ENCODE results near the gene PRKAG3. TPM values are rescaled to one million over a fixed set of nuclear protein-coding genes. Genes with fewer than 3 reads are reported as not detected.
A peak's percentile ranks its signal among the peaks of the same experiment; 100 is the strongest.

PRKAG3 gene
- total and polyA plus RNA-seq, 4 donors, result 0.01 TPM; not detected in 3

DNA sequence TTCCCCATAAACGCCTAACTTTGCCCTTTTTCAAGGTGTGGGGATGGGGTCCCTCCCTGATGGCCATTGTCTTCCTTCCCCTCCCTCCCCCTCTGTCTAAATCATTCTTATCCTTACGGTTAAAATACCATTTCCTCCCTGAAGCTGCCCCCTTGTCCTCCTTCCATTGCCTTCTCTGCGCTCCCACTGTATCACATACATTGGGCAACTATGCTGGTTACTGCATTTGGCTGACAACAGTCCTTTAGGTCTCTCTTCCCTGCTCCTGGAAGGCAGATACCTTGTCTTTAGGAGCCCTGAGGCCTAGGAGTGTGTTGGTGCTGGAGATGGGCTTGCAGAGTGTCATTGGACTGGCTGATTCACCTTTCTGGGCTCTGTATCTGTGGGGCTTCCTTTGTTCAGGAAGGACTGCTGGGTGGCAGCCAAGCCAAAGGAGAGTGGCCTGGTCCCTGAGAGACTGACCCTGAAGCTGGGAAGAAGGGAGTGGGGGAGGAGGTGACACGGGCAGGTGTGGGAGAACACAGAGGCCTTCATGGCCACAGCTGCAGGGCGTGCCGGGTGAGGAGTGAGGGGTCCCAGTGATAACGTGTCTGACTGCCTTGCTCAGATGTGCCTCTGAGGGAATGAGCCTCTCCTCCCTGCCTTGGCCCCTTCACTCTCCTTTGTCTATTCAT lies 30.2 kb upstream of the PRKAG3 start:
- WGBS, 2 donors, result 46 to 68% methylated on average over 7 of the region's 7 CpGs
- no peak for ATAC-seq (ENCODE audit: insufficient read depth, low FRiP score)

DNA sequence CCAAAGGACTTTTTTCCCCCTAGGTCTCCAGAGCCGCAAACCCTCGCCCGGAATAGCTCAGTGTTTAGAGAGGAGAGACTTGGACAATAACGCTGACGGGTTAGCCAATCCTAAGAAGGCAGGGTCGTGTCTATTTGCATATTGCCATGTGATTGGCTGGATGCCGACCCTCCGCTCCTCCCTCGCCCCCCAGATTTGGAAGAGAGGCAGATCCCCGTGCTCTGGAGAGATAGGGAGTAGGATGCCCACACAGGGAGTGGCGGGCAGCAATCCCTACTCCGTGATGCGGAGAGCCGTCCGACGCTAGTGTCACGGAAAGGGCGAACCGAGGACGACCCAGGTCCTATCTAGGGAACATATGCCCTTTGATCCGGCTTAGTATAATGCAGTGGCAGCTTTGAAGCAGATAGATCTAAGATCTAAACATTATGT lies 29.4 kb upstream of the PRKAG3 start:
- 4 to 5% methylated on average over 21 of the region's 21 CpGs for whole genome bisulfite sequencing, 2 donors
- no peak overlapping the region for H3K4me3 ChIP-seq
- DNase-seq, result peak; percentile 88 to 94 (median 92)

More for the DNA sequence above, 30.2 kb upstream of the PRKAG3 start:
- H3K9ac ChIP-seq (ENCODE audit: insufficient read depth in 1 of 2, low read length in 2 of 2), result no peak overlapping the region
- no peak for DNase-seq
- H3K27me3 ChIP-seq (ENCODE audit: control insufficient read depth in 3 of 3, insufficient read depth in 3 of 3, low read length in 2 of 3), result peaks cover 0 to 59% (median 50%) of the 10 kb centered on the region in 3 donors
- TF ChIP-seq, protein P1, sequence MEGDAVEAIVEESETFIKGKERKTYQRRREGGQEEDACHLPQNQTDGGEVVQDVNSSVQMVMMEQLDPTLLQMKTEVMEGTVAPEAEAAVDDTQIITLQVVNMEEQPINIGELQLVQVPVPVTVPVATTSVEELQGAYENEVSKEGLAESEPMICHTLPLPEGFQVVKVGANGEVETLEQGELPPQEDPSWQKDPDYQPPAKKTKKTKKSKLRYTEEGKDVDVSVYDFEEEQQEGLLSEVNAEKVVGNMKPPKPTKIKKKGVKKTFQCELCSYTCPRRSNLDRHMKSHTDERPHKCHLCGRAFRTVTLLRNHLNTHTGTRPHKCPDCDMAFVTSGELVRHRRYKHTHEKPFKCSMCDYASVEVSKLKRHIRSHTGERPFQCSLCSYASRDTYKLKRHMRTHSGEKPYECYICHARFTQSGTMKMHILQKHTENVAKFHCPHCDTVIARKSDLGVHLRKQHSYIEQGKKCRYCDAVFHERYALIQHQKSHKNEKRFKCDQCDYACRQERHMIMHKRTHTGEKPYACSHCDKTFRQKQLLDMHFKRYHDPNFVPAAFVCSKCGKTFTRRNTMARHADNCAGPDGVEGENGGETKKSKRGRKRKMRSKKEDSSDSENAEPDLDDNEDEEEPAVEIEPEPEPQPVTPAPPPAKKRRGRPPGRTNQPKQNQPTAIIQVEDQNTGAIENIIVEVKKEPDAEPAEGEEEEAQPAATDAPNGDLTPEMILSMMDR (IDR thresholded peaks at IDR 0.05; ENCODE audit: control extremely low read depth, extremely low read depth), result no peak
- H3K27ac ChIP-seq (ENCODE audit: low read depth in 1 of 2, low read length in 1 of 2), result no peak overlapping the region
- H3K36me3 ChIP-seq (ENCODE audit: control insufficient read depth in 4 of 4, insufficient read depth in 4 of 4, low read length in 4 of 4), result no peaks in the 10 kb centered on the region
- no peak overlapping the region for H3K4me3 ChIP-seq
- no peaks in the 10 kb centered on the region for H3K9me3 ChIP-seq (ENCODE audit: control insufficient read depth in 4 of 4, insufficient read depth in 3 of 4, low read length in 3 of 4)
- peaks cover 0 to 9% (median 4%) of the 10 kb centered on the region in 5 donors for H3K4me1 ChIP-seq (ENCODE audit: control insufficient read depth in 5 of 5, insufficient read depth in 5 of 5, low read length in 5 of 5)

DNA sequence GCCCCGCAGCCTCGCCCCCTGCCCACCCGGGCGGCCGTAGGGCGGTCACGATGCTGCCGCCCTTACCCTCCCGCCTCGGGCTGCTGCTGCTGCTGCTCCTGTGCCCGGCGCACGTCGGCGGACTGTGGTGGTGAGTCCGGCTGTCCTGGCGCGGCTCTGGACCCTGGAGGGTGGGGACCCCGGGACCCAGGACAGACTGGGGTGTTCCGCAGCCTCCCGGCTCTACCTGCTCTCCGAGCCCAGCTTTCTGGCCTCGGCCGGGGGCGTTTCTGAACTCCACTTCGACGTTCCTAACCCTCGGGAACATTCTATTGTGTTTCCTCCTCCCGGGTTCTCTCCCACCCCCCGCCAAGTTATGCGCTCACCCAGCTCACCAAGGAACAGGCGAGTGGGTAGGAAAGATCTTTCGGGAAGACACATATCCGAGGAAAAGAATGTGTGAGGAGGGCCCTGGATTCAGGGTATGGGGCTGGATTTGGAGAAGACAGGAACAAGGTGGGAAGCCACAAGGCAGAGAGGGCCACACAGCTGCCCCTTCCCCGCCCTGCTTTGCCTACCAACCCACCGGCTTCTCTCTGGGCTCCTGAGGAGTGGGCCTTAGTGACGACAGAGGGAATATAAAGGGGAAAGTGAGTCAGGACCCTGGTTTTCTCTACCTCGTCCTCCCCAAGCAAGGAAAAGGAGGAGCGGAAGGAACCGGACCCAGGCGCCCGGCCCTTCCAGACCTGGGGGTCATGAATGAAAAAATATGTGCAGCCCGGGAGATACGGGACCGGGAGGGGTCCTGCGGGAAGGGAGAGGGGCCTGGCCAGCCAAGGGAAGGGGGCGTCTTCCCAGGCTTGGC lies 28.6 kb upstream of the PRKAG3 start:
- Histone ChIP-seq H3K27me3 (ENCODE audit: control insufficient read depth in 3 of 3, insufficient read depth in 3 of 3, low read length in 2 of 3) (peaks cover 0 to 64% (median 56%) of the 10 kb centered on the region in 3 donors), H3K9me3 (ENCODE audit: control insufficient read depth in 4 of 4, insufficient read depth in 3 of 4, low read length in 3 of 4) (no peaks in the 10 kb centered on the region), H3K4me3 (no peak overlapping the region), H3K36me3 (ENCODE audit: control insufficient read depth in 4 of 4, insufficient read depth in 4 of 4, low read length in 4 of 4) (no peaks in the 10 kb centered on the region), H3K4me1 (ENCODE audit: control insufficient read depth in 5 of 5, insufficient read depth in 5 of 5, low read length in 5 of 5) (peaks cover 0 to 9% (median 4%) of the 10 kb centered on the region in 5 donors), H3K27ac (ENCODE audit: low read depth in 1 of 2, low read length in 1 of 2) (no peak overlapping the region), H3K9ac (ENCODE audit: insufficient read depth in 1 of 2, low read length in 2 of 2) (no peak overlapping the region)
- TF ChIP-seq, protein P1 (IDR thresholded peaks at IDR 0.05; ENCODE audit: control extremely low read depth, extremely low read depth), result no peak
- DNase-seq, result no peak
- 2 to 4% methylated on average over 42 to 47 of the region's 47 CpGs for WGBS, 2 donors
- no peak for ATAC-seq (ENCODE audit: insufficient read depth, low FRiP score)

More for the DNA sequence above, 29.4 kb upstream of the PRKAG3 start:
- Histone ChIP-seq H3K36me3 (ENCODE audit: control insufficient read depth in 4 of 4, insufficient read depth in 4 of 4, low read length in 4 of 4) (no peaks in the 10 kb centered on the region), H3K27ac (ENCODE audit: low read depth in 1 of 2, low read length in 1 of 2) (no peak overlapping the region), H3K9me3 (ENCODE audit: control insufficient read depth in 4 of 4, insufficient read depth in 3 of 4, low read length in 3 of 4) (no peaks in the 10 kb centered on the region), H3K9ac (ENCODE audit: insufficient read depth in 1 of 2, low read length in 2 of 2) (no peak overlapping the region), H3K4me1 (ENCODE audit: control insufficient read depth in 5 of 5, insufficient read depth in 5 of 5, low read length in 5 of 5) (peaks cover 0 to 9% (median 4%) of the 10 kb centered on the region in 5 donors), H3K27me3 (ENCODE audit: control insufficient read depth in 3 of 3, insufficient read depth in 3 of 3, low read length in 2 of 3) (peaks cover 0 to 61% (median 51%) of the 10 kb centered on the region in 3 donors)
- no peak for ATAC-seq (ENCODE audit: insufficient read depth, low FRiP score)
- TF ChIP-seq, protein P1 (IDR thresholded peaks at IDR 0.05; ENCODE audit: control extremely low read depth, extremely low read depth), result no peak
